HG03108 (cell line): ENCODE data around the gene GJC1.

Experiments used
- ATAC-seq: cut with Tn5 transposase; IDR thresholded peaks from one replicate; pipeline ENCODE4 v1.9.1; 2021; ENCODE audit warnings: moderate library complexity; ENCODE audit not compliant: unreplicated experiment

Gene GJC1

GRCh38 chr17:44779211-44780025 lies 50.7 kb downstream of the GJC1 start:
- no peak for ATAC-seq

DNA sequence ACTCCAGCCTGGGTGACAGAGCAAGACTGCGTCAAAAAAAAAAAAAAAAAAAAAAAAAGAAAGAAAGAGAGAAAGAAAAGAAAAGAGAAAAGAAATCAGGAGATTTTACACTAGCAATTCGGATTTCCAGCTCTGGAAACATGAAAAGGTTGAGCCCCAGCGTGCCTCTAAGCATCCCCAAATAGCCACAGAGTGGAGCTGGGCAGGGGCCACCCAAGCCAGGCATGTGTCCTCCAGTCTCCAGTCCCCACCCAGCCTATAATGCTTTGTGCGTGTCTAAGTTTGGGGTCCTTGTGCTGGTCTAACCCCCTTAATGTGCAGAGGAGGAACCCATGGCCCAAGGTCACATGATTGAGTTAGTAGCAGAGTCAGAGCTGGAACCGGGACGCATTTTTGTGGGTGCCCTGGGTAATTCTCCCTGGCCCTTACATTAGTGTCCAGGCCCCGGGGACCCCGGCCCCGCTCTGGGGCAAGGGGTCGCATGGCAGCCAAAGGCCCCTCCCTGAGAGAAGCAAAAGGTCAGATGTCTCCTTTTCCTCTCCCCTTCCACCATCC lies 51.4 kb downstream of the GJC1 start:
- no peak for ATAC-seq

DNA sequence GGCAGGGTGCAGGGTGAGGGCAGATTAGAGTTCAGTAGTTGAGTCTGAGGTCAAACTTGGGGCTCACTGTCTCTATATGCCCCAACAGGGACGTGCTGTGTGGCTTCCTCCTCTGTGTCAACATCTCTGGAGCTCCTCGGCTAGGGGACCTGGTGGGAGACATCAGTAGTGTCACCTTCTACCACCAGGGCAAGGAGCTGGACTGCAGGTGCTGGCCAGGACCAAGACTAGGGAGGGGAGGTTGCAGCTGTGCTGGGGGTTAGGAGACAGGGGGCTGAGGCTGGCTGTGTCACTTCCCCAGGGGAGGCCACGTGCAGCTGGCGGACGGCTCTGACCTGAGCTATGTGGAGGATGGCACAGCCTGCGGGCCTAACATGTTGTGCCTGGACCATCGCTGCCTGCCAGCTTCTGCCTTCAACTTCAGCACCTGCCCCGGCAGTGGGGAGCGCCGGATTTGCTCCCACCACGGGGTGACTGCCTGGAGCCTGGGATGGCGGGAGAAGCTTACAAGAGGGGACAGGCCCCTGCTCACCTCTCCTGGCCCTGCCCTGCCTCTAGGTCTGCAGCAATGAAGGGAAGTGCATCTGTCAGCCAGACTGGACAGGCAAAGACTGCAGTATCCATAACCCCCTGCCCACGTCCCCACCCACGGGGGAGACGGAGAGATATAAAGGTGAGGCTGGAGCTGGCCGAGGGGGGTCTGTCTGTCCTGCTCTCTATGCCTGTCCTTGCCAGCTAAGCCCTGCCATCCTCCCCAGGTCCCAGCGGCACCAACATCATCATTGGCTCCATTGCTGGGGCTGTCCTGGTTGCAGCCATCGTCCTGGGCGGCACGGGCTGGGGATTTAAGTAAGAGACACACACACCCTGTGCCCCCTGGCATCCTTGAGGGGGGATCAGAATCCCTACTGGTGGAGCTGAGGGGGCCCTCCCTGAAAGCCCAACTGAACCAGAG lies 52.4 kb downstream of the GJC1 start:
- no peak for ATAC-seq

DNA sequence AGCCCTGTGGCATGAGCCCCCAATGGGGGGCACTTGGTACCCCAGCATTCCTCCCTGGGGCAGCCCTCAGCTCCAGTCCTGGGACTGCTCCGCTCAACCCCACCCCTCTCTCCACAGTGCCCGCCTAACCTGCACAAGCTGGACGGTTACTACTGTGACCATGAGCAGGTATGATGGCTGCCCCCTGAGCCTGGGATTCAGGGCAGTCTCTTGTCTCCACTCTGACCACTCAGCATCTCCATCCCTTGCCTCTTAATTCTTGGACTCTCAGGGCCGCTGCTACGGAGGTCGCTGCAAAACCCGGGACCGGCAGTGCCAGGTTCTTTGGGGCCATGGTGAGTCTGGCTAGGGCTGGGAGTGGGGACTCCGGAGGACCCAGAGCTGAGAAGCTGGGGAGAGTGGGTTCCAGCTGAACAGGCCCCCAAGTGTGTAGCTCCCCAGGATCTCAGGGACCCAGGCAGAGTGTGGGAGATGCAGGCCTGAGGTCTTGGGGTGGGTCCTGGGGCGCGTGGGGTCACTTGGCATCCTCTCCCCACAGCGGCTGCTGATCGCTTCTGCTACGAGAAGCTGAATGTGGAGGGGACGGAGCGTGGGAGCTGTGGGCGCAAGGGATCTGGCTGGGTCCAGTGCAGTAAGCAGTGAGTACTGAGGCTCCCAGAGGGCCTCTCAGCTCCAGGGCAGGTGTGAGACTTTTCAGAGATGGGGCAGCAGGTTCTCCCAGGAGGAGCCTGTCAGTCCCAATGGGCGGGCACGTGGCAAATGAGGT lies 53.3 kb downstream of the GJC1 start:
- ATAC-seq, result no peak

DNA sequence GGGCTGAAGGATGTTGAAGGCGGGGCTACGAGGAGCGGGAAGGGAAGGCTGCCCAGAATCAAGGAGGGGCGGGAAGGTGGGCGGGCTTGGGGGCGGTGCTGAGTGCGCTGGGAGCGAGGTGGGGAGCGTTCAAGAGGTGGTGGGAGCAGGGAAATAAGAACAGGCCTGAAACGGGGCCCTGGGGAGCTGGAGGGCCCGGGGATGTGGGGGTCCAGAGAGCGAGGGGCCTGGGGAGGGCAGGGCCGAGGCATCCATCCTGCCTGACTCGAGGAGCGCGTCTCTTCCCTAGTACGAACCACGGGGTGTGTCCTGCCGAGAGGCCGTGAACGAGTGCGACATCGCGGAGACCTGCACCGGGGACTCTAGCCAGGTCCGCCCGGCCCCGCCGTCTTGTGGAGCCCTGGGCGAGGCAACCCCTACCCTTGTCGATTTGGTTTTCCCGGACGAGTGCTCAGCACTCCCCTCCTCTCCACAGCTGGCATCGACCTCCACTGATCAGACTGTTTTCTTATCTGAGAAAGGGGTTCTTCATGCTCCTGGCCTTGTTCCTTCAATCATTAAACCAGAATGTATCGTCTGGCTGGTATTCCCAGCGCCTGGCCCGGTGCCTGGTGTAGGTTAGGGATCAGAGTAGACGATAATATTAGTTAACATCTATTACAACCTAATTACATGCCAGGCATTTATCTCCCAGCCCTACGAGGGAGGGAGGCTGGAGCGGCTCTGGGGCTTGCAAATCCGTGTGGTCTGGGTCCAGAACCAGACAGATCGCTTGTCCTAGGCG lies 54.1 kb downstream of the GJC1 start:
- ATAC-seq, result peak; percentile 2

- peak; percentile 85 for ATAC-seq
Measured at GRCh38 chr17:44775136-44775837, 54.8 kb downstream of the GJC1 start.

DNA sequence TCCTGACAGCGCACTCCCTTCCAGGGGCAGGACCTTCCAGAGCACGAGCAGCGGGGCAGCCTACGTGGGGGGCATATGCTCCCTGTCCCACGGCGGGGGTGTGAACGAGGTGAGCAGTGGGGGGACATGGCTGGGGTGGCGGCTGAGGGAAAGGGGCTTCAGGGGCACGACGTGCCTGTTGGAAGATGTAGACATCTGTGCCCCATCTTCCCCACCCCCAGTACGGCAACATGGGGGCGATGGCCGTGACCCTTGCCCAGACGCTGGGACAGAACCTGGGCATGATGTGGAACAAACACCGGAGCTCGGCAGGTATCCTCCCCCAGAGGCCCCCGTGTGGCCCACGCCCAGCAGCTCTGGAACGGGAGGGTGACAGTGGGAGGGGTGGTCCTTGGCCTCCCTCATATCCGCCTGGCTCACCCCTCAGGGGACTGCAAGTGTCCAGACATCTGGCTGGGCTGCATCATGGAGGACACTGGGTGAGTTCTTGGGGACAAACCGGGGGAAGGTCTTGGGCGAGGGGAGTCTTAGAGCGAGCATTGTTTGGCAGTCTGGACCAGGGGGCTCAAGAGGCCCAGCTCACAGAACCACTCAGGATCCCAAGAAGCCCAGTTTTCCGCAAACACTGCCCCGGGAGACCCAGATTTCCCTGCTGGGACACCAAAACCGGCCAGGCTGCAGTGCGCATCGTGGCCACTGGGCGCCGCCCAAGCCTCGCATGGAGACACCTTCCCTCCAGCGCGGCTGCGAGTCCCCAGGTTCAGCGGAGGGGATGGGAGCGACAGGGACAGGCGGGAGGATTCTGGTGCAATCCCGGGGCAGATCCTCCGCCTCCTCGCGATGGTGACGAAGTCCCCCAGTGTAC lies 55.6 kb downstream of the GJC1 start:
- no peak for ATAC-seq

DNA sequence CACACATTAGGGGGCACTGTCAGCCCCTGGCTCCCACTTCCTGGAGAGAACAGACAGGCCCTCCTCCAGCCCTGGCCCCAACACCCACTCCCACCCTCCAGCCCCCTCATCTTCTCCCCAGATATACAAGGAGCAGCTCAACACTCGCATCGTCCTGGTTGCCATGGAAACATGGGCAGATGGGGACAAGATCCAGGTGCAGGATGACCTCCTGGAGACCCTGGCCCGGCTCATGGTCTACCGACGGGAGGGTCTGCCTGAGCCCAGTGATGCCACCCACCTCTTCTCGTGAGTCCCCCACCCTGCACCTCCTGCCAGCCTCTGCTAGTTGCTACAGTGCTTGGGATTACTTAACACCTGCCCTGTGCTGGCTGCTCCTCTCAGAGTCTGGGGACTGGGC lies 56.9 kb downstream of the GJC1 start:
- no peak for ATAC-seq

GRCh38 chr17:44772308-44773045 lies 57.6 kb downstream of the GJC1 start:
- no peak for ATAC-seq

DNA sequence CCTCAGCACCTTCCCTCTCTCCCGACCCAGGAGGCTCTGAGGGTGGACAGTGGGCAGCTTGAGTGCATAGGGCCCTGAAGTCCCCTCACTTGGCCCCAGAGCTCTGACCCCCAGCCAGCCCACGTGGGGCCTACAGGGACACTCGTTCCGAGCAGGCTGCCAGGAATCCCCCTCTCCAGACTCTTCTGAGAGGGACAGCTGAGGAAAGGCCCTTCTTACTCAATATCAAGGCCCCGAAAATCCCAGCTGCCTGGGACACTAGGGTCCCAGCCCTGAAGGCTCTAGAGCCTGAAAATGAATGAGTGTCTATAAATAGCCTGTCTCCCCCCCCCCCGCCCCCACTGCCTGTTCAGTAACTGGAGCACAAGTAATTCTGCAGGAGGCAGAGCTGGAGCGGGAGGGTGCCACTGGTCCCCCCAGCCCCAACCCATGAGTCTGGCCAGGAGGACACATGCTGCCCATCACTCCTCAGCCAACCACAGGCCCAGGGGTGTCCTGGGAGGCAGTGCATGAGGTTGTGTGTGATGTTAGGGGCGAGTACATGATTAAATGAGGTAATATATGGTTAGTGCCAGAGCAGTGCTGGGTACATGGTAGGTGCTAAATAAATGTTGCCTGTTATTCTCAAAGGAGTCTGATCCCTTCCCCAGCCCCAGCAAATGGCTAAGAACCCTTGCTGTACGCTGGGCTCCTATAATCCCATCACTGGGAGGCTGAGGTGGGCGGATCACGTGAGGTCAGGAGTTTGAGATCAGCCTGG lies 59.7 kb downstream of the GJC1 start:
- no peak for ATAC-seq

DNA sequence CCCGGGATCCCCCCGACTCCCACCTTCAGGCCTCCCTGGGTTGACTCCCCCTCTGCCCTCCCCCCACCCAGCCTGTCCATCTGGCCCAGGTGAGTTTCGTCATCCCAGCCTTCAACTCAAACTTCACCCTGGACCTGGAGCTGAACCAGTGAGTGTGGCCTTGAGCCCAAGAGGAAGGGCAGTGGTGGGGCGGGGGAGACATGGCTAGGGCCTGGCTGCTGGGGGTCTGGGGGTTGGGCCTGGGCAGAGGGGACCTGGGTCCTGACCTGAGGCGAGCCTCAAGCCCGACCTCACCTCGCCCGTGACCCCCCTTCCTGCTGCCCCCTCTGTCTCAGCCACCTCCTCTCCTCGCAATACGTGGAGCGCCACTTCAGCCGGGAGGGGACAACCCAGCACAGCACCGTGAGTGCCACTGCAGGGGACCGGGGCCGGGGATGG lies 60.4 kb downstream of the GJC1 start:
- no peak for ATAC-seq

GRCh38 chr17:44769230-44769629 lies 60.9 kb downstream of the GJC1 start:
- ATAC-seq, result no peak

DNA sequence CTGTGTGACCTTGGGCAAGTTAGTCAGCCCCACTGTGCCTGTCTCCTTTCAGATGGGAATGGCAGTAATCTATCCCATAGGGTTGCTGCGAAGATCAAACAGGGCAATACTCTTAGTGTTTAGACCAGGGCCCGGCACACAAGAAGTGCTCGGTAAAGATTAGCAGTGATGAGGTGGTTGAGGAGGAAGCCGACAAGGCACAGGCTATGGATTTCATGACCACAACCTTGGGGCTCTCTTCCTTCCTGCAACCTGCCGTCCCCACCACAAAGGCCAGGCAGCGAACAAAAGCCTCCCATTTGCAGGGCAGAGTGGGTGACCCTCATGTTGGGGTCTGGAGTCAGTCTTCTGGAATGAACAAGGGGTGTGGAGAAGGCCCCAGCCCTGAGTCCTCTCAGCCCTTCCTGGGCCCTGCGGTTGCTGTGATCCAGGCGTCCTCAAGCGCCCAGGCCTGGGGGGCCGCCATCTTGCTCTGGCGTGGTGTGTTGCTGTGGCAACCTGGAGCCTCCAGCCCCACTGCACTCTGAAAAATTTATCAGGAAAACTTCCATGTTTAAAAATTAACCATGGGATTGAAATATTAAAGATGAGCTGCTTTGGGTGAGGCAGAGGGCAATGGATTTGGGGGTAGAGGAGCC lies 61.5 kb downstream of the GJC1 start:
- ATAC-seq, result no peak

DNA sequence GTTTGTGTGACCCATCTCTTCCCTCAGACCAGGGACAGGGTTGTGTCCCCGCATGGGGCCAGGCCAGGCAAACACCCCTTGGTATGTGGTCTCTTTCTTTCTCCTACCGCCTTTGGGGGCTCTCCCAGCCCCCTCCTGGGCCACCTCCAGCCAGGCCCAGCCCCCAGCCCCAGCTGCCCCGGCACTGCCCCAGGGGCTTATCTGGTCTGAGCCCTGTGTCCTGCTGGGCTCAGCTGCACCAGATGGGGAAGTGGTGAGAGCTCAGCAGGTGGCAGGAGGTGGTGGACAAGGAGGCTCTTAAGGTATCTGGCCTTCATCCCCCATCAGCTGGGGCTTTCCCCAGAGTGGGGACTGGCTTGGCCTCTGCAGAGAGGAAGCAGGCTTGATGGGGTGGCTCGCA lies 62.6 kb downstream of the GJC1 start:
- no peak for ATAC-seq

DNA sequence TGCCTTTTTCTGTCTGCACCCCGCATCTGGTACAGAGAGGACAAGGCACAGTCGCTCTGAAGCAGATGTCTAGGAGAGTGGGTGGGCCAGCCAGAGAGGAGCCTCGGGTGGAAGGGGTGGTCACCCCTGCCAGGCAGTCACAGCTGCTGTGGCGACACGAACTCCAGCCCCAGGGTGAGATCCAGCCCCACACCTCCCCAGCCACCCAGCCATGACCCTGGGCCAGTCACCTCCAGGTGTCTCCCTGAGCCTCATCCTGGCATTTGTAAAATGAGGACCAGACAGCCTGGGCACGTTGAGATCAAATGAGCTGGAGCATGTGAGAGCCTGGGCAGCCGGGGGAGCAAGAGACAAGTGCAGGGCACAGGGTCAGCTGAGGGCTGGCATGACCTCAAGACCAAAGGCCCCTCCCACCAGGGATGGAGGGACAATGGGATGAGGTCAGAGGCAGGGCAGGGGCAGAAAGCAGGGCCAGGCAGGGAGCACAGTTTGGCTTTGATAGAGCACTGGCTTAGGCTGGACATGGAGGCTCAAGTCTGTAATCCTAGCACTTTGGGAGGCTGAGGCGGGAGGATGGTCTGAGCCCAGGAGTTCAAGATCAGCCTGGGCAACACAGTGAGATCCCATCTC lies 63.6 kb downstream of the GJC1 start:
- ATAC-seq, result no peak

- ATAC-seq, result no peak
Measured at GRCh38 chr17:44765965-44766364, 64.1 kb downstream of the GJC1 start.
